NCI-H128 (cell line): Measurements from ENCODE around the gene RITA1.
A peak's percentile ranks its signal among the peaks of the same experiment; 100 is the strongest.

ENCODE experiments used
- DNase-seq: peaks from one replicate; lab custom pipeline; 2025; ENCODE audit not compliant: unreplicated experiment; lab: John Stamatoyannopoulos, UW

The RITA1 gene

GRCh38 chr12:113227686-113228391, 42.3 kb downstream of the RITA1 start:
- DNase-seq = no peak

DNA sequence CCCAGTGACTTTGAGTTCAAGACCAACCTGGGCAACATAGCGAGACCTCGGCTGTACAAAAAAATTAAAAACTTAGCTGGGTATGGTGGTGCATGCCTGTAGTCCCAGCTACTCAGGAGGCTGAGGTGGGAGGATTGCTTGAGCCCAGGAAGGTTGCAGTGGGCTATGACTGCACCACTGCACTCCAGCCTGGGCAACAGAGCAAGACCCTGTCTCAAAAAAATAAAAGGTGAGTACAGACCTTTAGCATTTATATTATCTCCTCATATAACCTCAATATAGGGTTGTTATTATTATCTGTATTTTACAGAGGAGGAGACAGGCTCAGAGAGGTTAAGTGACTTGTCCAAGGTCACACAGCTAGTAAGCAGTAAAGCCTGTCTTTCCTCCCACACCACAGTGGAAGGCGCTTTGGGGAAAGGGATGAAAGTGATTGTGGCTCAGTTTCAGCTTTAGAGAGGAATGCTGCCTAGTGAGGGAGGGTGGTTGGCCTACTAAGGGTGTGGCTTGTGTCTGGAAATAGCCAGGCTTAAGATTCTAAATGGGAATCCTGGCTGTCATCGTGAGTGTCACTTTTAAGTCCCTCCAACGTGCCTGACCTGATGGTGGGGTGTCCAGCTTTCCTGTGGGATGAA, 43.0 kb downstream of the RITA1 start:
- no peak for DNase-seq

GRCh38 chr12:113230315-113231234, 45.1 kb downstream of the RITA1 start:
- no peak for DNase-seq

DNA sequence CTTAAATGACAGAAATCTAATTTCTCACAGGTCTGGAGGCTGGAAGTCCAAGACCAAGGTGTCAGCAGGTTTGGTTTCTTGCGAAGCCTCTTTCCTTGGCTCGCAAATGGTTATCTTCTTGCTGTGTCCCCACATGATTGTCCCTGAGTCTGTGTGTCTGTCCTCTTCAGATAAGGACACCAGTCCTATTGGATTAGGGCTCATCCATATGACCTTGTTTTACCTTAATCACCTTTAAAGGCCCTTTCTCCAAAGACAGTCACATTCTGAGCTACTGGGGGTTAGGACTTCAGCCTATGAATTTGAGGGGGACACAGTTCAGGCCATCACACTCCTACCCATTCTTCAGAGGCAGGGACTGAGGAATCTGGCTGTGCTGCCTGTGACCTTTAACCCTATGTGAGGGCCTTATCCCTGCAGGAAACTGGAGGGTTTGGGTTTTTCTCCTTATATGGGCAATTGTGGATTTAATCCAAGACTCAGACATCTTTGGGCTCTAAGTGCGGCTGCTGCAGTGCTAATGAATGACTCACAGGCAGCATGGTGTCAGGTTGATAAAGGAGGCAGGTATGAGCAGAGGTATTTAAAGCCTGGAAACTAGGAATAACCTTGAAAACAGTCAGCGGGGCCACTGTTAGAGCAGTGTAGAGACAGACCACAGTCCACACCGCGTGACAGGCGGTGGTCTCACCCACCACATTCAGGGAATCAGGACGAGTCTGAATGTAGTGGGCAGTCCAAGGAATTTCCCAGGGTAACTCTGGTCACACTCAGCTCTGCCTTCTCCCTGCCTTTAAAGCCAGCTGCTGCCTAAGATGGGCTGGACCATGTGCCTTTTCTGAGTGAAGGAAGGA, 45.9 kb downstream of the RITA1 start:
- no peak for DNase-seq

DNA sequence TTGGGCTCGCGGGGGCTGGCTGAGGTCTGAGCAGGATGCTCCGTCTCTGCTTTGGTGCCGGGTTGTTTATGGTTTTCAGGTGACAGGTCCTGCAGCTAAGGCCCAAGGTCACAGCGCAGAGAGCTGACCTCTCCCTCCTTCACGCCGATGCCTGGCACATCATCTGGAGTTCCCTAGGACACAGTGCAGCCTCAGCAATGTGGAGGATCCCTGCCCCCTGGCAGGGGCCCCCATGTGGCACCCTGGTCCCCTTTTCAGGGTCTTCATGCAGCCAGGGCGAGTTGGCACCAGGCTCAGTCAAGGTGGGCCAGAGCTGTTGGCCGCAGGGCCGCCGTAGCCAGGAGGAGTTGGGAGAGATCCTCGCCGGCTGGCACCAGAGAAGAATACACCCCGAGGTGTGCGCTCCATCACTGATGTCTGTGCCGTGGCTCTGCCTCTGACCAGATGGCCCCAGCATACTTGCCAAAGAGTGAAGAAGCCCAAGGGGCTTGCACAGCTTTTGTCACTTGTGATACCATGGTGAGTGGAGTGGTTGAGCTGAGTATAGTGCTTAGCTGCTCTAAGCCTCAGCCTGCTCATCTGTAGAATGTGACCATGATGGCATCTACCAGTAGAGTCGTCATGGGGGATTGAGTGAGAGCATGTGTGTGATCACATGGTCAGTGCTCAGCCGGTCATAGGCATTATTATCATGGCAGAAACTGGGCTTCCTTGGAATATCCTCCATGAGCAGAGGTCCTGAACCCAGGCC, 46.7 kb downstream of the RITA1 start:
- DNase-seq = no peak

DNA sequence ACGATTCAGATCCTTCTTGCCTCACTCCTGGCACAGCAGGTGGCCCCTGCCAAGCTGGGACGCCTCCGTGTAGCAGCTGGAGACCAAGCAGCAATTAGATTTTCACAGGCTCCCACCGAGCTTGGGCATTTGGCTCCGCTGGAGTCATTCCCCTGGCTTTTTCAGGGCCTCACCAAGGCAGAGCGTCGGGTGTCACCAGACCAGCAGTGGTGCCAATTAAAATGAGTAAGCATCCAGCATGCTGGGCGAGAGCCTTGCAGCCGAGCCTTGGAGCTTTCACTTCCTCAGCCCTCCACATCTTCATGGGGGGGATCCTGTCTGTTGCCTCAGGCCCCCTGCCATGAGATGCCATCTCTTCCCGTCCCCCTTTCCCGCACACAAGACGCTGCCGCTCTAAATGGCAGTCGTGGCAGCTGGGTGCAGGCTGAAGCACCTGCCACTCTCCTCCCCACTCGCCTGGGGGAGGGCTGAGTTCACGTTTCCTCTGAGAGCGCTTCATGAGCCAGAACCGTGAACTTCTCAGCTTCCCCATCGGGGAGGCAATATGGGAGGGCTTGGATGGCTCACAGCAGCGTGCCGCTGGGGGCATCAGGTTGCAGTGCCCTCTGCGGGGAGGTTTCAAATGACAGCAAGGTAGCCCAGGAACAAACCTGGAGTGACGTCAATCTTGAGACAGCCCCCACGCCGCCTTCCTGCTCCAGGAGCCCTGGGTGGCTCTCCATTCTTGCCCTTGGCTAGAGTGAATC, 47.5 kb downstream of the RITA1 start:
- peak; percentile 92 for DNase-seq

- DNase-seq = no peak
Measured at GRCh38 chr12:113233967-113234366, 48.4 kb downstream of the RITA1 start.

DNA sequence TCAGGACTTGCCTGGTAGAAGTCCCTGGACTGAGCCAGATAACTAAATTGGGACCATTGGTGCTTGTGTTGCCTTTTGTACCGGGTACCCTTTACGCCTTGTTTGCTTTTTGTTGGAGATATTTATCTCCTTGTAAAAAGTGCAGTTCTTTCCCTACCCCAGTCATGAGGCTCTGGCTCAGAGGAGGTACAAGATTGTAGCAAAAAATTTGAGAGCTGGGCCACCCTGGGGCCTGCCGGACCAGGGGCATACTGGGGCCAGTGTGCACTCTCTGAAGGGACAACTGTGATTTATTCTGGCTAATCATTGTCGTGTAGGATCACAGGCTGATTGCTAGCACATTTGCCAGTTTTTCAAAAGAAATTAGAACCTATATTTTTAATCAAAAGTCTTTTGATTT, 49.0 kb downstream of the RITA1 start:
- no peak for DNase-seq

- no peak for DNase-seq
Measured at GRCh38 chr12:113235976-113236375, 50.5 kb downstream of the RITA1 start.

DNA sequence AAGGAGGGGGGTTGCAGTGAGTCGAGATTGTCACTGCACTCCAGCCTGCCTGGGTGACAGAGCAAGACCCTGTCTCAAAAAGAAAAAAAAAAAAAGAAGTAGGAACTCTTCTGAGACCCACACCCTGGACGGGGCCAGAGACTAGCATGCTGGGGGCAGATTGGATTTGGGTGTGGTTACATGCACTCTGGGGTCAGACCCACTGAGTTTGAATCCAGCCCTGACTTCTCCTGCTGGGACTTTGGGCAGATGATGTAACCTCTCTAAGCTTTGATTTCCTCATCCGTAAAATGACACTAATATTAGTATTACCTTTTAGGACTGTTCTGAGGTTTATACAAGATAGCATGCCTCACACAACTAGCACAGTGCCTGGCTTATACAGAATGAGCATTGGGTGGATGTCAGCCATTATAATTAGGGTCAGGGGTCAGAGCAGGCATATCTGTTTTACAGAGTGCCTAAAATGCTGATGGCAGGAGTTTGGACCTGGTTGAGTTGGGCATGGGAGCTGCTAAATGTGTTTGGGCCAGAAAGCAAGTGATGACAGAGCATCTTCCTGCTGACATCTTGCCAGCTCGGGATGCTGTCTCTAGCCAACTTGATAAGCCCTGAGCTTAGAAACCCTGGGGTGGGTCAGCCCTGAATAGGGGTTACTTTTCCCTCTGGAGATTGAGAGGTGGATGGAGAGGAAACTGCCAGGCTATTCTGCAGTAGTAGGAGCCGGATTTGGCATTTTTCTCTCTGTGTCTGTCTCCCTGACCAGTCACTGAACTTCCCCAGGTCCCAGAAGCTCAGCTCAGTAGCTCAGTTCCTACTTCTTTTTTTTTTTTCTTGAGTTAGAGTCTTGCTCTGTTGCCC, 51.2 kb downstream of the RITA1 start:
- DNase-seq = no peak

DNA sequence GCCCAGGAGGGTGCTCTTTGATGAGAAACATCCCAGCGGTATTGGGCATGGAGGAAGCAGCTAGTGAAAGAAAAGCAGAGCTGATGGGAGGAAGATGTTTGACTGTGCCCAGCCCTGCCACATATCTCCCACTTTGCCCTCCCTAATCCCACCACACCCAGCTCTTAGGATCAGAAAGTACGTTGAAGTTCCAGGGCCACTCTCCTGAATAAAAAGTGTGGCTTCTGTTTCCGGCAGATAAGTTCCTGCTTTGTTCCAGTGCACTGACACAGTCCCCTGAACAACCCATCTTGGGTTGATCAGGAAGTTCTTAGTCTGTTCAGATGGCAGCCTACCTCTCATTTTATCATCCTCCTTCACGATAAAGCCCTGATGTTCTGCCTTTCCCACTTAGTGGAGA, 52.2 kb downstream of the RITA1 start:
- no peak for DNase-seq

DNA sequence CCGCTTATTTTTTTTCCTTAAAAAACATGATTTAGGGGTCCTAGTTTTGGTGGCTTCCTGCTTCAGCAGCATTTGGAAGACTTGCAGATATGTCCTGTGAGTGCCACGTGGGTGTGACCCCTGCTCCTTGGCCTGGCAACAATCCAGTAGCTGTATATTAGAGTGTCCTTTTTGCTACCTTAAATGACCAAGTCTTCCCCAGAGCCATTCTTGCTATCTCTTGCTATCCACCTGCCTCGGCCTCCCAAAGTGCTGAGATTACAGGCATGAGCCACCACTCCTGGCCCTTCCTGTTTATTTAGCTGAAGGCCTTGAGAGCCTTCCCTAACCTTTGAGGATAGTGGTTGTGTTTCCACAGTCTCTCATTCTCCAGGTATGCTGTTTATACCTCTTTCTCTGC, 52.8 kb downstream of the RITA1 start:
- no peak for DNase-seq

- DNase-seq = no peak
Measured at GRCh38 chr12:113239288-113239771, 53.8 kb downstream of the RITA1 start.

DNA sequence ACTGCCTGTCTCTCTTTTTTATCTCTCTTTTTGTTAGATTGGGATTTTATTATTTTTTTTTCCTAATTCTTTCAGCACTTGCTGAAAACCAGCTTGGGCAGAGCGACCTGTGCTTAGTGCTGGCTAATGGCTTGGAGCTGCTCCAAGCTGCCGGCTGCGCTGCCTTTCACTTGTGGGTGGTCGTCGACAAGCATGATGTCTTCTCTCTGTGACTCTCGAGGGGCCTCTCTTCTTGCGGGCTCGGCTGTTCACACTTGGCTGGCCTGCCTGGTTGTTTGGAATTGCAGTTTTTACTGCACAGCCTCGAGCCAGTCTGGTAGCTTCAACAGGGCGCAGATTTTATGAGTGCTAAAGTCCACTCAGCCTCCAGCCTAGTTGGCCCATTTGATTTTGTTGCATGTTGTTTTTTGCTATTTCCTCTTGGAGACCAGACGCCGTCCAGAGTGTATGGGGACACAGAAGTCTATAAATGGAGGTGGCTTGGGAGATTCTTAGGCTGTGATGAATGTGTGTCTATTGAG, 54.4 kb downstream of the RITA1 start:
- no peak for DNase-seq

DNA sequence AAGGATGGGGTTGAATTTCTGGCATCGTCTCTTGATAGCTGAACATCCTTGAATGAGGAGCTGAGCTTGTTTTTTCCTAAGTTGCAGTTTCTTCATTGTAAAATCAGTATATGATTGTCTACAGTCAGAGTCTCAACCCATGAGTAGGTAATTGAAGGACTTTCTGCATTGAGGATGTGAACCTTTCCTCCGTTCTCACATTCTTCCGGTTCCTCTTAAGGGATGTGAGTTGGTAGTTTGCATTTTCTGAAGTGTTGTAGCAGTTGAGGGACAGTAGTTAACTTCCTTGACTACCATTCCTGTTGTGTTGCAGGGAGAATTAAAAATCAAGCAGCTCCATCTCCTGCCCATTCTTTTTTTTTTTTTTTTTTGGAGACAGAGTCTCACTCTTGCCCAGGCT, 54.9 kb downstream of the RITA1 start:
- DNase-seq = no peak

- no peak for DNase-seq
Measured at GRCh38 chr12:113241191-113242025, 55.9 kb downstream of the RITA1 start.
